Inferior parietal cortex (tissue), 1 donor: ENCODE data around the gene MYH15.

Source experiments
- DNase-seq: peaks from one replicate; pipeline ENCODE4 v3.0.0-alpha.2; 2016; ENCODE audit errors: extremely low spot score

Gene MYH15

GRCh38 chr3:108472001-108472591 lies 38.3 kb downstream of the MYH15 start:
- DNase-seq: peak; percentile 45

- DNase-seq: no peak
Observed at GRCh38 chr3:108471426-108471825, 39.0 kb downstream of the MYH15 start.

DNA sequence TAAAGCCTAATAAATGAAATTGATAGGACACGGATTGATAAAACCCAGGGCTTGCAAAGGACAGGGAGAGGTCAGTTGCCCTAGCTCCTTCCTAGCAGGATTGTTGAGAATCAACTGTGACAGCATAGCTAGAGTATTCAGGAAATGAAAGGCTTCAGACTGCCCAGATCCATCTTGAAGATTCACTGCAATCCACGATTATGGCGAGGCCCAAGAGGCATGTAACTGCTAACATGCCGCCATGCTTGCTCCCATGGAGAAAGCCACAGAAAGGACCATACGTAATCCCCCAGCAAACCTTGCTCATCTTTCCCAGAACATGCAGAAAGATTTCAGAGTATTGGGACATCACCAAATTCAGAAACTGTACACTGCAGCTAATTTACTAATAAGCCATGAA lies 41.3 kb downstream of the MYH15 start:
- no peak for DNase-seq

GRCh38 chr3:108468577-108468976 lies 41.8 kb downstream of the MYH15 start:
- no peak for DNase-seq

GRCh38 chr3:108462899-108463298 lies 47.5 kb downstream of the MYH15 start:
- no peak for DNase-seq

GRCh38 chr3:108461661-108462111 lies 48.7 kb downstream of the MYH15 start:
- DNase-seq: peak; percentile 47

DNA sequence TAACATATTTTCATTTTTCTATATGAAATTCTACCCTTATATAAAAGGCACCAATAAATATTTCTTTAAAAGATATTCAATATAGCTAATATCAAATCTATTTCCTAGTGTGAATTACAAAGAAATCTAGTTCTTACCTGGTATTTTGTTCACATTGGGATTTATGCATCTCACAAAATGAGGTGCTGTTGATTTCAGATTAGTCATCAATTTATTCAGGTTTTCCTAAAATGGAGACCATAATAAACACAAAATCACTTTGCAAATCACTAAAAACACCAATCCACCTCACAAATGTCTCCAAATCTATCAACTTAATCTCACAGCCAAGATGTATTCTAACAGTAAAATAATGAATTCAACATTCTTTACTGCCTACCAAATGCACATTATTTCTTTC lies 51.2 kb downstream of the MYH15 start:
- DNase-seq: no peak

- DNase-seq: no peak
Observed at GRCh38 chr3:108455212-108455705, 55.1 kb downstream of the MYH15 start.

DNA sequence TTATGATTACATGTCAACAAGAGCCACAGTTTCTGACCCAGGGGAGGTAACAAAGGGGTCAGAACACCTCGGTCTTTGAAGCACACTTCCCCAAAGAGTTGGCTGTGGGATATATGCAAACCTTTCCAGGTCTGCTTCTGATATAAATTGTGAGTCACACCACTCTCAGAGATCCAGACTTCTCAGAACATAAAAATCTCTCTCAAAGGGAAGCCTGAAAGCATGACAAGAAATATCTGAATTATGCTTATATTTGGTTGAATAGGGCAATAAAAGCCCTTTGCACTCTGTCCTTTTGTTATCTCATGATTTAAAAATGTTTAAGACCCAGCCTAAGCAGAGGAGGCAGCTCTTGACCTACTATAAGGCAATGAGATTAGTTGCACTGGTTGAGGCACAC lies 56.8 kb downstream of the MYH15 start:
- no peak for DNase-seq

DNA sequence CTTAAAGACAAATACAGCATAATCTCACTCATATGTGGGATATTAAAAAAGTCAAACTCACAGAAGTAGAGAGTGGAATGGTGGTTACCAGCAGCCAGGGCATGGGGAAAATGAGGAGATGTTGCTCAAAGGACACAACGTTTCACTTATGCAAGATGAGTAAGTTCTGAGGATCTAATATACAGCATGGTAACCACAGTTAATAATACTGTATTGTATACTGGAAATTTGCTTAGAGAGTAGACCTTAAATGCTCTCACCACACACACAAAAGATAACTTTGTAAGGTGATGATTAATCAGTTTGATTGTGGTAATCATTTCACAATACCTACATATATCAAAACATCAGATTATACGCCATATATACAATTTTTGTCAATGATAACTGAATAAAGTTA lies 60.0 kb downstream of the MYH15 start:
- DNase-seq: no peak

GRCh38 chr3:108448593-108448992 lies 61.8 kb downstream of the MYH15 start:
- no peak for DNase-seq

GRCh38 chr3:108447096-108447847 lies 63.1 kb downstream of the MYH15 start:
- no peak for DNase-seq

DNA sequence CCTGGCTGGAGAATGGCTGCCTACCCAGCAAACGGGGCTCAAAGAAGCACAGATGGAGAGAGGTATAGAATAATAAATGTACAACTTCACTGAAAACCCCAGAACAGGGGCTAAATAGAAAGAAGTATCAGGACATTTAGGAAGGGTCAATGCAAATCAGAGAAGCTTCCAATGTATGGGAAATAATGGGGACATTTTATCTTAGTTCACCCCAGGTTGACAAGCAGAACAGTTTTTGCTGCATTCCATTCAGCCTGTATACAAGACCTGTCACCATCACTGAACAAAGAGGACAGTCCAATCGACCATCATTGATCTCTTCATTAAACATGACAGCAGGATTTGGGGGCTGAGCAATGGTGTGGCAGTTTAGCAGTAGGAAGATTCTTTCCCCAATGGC lies 68.1 kb downstream of the MYH15 start:
- no peak for DNase-seq

GRCh38 chr3:108441518-108441917 lies 68.9 kb downstream of the MYH15 start:
- DNase-seq: no peak

GRCh38 chr3:108441071-108441507 lies 69.3 kb downstream of the MYH15 start:
- DNase-seq: no peak

- no peak for DNase-seq
Observed at GRCh38 chr3:108438542-108438941, 71.9 kb downstream of the MYH15 start.

GRCh38 chr3:108437439-108437838 lies 73.0 kb downstream of the MYH15 start:
- no peak for DNase-seq

GRCh38 chr3:108433928-108434327 lies 76.5 kb downstream of the MYH15 start:
- DNase-seq: no peak

GRCh38 chr3:108432431-108432830 lies 78.0 kb downstream of the MYH15 start:
- DNase-seq: no peak

DNA sequence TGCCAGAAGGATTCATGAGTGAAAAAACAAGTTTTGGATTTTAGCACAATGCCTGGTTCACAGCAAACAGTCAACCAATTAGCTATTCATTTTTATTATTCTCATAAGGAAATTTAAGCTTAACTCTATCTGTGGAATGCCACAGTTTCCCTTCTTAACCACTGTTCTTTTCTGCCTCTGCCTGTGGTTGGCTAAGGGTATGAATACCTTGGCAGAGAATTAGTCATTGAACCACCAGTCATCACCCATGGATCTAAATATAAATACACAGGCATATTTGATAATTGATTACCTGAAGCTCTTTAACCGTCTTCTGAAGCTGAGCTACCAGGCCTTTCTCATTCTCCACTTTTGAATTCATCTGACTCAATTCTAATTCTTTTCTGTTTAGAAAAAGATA lies 79.9 kb downstream of the MYH15 start:
- no peak for DNase-seq

DNA sequence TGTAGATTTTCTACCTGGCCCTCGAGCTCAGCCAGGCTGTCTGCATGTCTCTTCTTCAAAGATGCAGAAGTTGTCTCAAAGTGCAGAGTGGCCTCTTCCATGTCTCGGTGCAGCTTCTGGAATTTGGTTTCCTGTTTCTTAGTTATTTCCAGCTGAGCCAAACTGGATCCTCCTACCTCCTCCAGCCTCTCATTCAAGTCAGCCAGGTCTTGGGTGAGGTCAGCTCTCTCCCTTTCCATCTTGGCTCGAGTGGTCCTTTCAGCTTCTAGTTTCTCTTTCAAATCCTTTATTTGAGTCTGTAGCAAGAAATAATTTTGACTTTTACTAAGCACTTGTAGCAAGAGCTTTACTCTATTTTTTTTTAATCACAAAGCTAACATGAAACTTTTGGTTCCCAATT lies 81.8 kb downstream of the MYH15 start:
- no peak for DNase-seq

DNA sequence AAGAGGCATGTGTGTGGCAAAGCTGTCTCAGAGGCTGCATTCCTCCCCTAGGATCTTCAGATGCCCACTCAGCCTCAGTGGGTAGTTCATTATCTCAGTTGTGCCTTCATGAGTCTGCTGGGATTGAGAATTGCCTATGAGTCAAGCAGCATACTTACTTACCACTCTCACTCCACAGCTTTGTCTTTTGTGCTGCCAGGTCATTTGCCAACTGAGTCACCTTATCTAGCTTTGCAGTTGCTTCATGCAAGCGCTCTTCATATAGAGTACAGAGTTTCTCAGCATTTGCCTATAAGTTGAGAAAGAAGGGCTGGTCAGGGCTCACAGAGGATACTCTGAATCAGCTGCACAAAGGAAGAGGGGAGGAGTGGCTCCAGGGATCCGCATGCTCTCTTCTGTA lies 89.5 kb downstream of the MYH15 start:
- DNase-seq: no peak

DNA sequence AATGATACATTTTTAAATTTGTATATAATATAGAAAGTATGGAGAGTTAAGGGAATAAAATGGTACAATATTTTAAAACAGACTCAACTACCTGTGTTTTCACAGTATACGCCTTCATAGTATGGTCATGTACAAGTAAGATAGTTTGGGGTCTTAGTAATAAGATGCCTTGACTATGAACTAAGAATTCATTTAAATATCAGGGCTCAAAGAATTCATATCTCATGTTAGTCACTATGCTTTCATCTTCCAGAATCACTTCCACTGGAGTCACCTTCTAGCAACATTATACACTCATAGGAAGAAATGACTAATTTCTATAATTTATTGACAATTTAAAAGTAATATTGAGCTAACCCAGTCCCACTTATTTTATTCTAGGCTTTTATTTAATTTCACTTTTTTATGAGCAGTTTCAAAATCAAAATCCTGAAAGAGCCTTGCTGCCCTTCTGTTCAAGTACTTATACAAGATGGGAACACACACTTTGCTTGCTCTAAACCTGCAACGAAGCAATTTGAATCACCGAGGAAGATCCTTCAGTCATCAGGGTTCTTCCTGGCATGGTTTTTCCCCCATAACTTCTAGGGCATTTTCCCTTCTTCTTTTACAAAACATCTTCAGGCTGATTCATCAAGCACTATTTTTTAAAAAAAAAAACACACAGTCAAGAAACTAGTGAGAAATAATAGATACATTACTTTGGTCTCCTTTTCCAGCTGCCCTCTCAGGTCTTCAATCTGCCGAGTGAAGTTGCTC lies 94.1 kb downstream of the MYH15 start:
- no peak for DNase-seq
